Measurements from ENCODE around the gene RAP1GAP2.
"Not testable (repeated sequence)": the region's sequence is repeated elsewhere in the genome, so short reads cannot be mapped to it uniquely, and the experiment has no call there.

The RAP1GAP2 gene

DNA sequence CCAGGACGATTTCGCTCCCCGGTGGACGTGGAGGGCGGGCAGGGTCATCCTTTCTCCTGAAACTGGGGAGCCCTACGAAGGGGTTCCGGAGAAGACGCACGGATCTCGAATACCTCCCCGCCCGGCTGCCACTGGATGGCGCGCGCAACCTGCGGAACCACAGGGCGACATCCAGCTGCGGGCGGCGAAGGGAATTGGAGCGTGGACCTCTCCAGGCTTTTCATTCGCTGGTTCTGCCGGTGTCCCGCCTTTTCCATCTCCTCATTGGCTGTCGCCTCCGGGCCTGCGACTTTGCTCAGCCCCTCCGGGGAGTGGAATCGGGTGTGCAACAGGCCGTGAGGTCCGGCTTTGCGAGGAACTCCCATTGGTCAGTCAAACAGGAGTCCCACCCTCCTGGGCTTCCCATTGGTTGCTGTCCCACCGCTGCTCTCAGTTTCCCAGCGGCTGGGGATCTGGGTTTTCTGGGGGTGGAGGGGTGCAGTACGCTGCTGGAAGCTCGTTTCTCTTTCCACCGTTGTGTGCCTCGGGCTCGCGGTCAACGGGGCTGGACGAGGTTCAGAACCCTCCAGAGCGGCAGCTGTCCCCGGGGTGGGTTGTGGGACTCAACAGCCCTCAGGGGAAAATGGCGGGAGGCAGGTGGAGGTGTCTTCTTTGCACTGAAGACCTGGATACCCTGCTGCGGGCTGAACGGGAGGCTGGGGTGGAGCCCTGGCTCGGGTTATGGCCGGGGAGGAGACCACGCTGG lies 252.7 kb downstream of the RAP1GAP2 start:
- peak overlapping the region; percentile 64 for H3K27ac ChIP-seq
- no peak for TF ChIP-seq ZFX (IDR thresholded peaks at IDR 0.05)
- TF ChIP-seq, protein P1, sequence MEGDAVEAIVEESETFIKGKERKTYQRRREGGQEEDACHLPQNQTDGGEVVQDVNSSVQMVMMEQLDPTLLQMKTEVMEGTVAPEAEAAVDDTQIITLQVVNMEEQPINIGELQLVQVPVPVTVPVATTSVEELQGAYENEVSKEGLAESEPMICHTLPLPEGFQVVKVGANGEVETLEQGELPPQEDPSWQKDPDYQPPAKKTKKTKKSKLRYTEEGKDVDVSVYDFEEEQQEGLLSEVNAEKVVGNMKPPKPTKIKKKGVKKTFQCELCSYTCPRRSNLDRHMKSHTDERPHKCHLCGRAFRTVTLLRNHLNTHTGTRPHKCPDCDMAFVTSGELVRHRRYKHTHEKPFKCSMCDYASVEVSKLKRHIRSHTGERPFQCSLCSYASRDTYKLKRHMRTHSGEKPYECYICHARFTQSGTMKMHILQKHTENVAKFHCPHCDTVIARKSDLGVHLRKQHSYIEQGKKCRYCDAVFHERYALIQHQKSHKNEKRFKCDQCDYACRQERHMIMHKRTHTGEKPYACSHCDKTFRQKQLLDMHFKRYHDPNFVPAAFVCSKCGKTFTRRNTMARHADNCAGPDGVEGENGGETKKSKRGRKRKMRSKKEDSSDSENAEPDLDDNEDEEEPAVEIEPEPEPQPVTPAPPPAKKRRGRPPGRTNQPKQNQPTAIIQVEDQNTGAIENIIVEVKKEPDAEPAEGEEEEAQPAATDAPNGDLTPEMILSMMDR (conservative IDR thresholded peaks at IDR 0.05), result peak; percentile 96

DNA sequence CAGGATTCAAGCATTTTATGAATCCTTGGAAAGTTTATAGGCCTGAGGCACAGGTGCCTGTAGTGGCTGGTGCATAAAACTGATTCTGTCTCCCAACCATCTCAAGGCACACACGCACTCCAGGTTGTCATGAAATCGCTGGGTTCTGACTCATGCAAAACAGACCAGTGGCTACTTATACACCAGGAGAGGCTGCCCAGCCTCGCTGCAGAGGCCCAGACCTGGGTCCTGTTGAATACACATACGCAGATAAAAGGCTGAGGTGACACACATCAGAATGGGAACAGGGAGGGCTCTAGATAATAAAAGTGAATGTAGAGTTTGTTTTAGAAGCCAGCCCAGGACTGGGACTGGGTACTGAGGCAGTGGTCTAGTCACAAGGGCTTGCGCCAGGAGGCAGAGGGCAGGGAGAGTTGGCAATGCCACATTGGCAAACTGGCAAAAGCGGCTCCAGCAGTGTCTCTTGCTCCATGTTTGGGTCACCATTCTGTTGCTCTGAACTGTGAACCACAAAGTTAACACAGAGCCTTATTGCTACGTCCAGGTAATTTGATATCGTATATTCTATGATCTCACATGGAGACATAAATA lies 253.6 kb downstream of the RAP1GAP2 start:
- TF ChIP-seq, protein P1 (conservative IDR thresholded peaks at IDR 0.05), result no peak
- TF ChIP-seq ZFX (IDR thresholded peaks at IDR 0.05), result no peak

DNA sequence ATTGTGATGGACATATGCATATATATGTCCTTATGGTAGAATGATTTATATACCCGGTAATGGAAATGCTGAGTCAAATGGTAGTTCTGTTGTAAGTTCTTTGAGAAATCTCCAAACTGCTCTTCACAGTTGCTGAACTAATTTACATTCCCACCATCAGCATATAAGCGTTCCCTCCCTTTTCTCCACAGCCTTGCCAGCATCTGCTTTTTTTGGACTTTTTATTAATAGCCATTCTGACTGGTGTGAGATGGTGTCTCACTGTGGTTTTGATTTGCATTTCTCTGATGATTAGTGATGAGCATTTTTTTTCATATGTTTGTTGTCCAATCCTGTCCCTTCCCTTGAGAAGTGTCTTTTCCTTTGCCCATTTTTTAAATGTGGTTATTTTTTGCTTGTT lies 258.6 kb downstream of the RAP1GAP2 start:
- H3K27ac ChIP-seq, result not testable (repeated sequence)

More for the DNA sequence above, 253.6 kb downstream of the RAP1GAP2 start:
- H3K27ac ChIP-seq, result no peak overlapping the region; the same call in 1 of the 2 replicates

DNA sequence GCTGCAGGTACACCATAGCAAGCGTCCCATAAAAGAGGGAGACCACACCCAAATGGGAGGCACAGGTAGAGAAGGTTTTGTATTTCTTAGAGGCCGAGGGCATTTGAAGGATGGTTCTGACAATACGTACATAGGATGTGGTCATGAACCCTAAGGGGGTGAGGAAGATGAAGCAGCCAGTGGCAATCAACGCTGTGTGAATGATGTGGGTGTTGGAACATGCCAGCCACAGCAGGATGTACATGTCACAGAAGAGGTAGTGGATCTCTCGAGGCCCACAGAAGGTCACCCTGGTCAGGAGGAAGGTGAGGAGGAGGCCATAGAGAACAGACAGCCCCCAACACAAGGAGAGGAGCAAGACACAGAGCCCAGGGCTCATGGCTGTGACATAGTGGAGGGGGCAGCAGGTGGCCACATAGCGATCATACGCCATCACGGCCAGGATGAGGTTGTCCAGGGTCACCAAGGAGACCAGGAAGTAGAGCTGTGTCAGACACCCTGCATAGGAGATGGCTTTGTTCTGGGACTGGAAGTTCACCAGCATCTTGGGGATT lies 266.7 kb downstream of the RAP1GAP2 start:
- not testable (repeated sequence) for H3K27ac ChIP-seq

DNA sequence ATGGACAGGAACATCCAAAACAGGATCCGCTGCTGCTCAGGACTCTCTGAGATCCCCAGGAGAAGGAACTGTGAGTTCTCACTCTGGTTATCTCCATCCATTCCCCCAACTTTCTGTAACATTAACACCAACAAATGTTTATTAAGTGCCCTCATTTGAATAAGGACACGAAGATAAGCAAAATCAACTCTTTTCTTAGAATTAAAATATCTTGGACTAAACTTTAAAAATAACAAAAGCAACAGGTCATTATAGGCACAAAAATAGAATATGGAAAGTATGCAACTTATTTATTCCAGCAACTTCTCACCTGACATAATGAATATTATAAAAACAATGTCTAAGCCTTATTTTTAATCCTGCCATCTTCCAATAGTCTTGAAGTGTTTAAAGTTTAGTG lies 267.3 kb downstream of the RAP1GAP2 start, which contains the start of gene OR1D5:
Gene OR1D5 (minus strand): TSS at position 101 of the 400 bp plus-strand sequence. CDS start 0 bp downstream, at position 101.
- not testable (repeated sequence) for H3K27ac ChIP-seq

DNA sequence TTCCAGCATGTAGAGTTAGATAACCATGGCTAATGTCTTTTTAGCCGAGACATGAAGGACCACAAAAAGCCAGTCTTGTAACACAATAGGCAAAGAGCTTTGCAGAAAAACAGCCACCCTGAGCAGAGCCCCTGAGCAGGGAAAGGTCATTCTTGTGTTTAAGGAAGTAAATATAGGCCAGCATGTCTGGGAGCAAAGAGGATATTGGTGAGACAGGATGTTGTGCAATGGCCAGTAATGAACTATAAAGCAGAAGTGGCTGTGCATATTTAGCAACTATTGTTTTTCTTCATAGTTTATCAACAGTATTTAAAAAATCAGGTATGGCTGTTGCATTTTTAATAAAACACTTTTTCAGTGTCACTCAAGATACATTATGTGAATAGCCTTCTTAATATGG lies 269.0 kb downstream of the RAP1GAP2 start:
- not testable (repeated sequence) for H3K27ac ChIP-seq

DNA sequence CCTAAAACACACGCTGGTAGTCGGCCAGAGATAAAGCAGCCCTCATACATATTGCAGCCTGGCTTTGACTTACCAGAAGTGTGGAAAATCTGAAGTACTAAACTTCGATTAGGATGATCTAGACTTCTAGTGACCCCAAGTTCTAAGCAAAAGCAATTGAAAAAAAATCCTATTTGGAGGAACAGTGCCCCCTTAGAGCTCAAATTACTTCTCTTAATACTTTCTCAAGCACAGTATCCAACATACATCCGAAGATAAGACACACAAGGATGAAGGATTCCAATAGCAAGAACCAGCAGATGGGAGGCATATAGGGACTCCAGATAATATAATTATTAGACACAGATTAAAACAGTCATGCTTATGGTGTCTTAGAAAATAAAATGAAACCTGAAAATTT lies 277.6 kb downstream of the RAP1GAP2 start:
- H3K27ac ChIP-seq, result not testable (repeated sequence)

Data from C4-2B (cell line).